IMR-90 (cell line): ENCODE measurements around the gene NPFFR2. TPM values are rescaled to one million over a fixed set of nuclear protein-coding genes. Genes with fewer than 3 reads are reported as not detected.
"Not testable (repeated sequence)": the region's sequence is repeated elsewhere in the genome, so short reads cannot be mapped to it uniquely, and the experiment has no call there.

Experiments
- ATAC-seq: fragments of 200-7000 bp; cut with Tn5 transposase; 2 replicates; pipeline ENCODE4 v1.9.1; 2020; ENCODE audit warnings: low read depth, mild to moderate bottlenecking, moderate library complexity
- BruUV-seq: library from RNA; stranded (reverse); fragments of 400-500 nt; replicated peaks from 2 replicates; lab custom pipeline; 2021; lab: Mats Ljungman, UMichigan
- CTCF ChIA-PET: fragments of 300-600 bp; formaldehyde crosslinking; extraction: SDS; loops from one replicate; lab custom pipeline; 2021; ENCODE audit warnings: antibody characterized with exemption; lab: Yijun Ruan, JAX
- POLR2A ChIA-PET: fragments of 300-600 bp; sonication (Branson Sonifier 250); formaldehyde crosslinking; loops from one replicate; lab custom pipeline; 2022; ENCODE audit warnings: antibody characterized with exemption; ENCODE audit not compliant: unreplicated experiment; lab: Charles Lee
- DNase-seq: peaks from one replicate; pipeline ENCODE4 v3.0.0; 2013
- H2AFZ ChIP-seq: replicated peaks from 2 replicates; pipeline ENCODE3; 2013; ENCODE audit warnings: low read length, mild to moderate bottlenecking; ENCODE audit not compliant: poor library complexity
- H2AK5ac ChIP-seq: 2 replicates; pipeline ENCODE4 v1.6.1; 2013; ENCODE audit warnings: low read depth, low read length, inconsistent platforms
- H2AK9ac ChIP-seq: replicated peaks from 2 replicates; pipeline ENCODE3; 2013; ENCODE audit warnings: mild to moderate bottlenecking, low read depth, low read length, moderate library complexity; ENCODE audit not compliant: poor library complexity
- H2BK120ac ChIP-seq: 2 replicates; pipeline ENCODE4 v1.6.1; 2013; ENCODE audit warnings: low read depth, low read length, inconsistent platforms
- H2BK15ac ChIP-seq: 3 replicates; pipeline ENCODE4 v1.6.1; 2013; ENCODE audit warnings: low read depth, low read length, inconsistent platforms
- H2BK20ac ChIP-seq: 2 replicates; pipeline ENCODE4 v1.6.1; 2013; ENCODE audit warnings: low read depth, mild to moderate bottlenecking, inconsistent platforms, low read length, moderate library complexity
- H2BK5ac ChIP-seq: 2 replicates; pipeline ENCODE4 v1.6.1; 2013; ENCODE audit warnings: mild to moderate bottlenecking, low read depth, low read length, inconsistent platforms; ENCODE audit not compliant: poor library complexity, severe bottlenecking
- H3K14ac ChIP-seq: replicated peaks from 2 replicates; pipeline ENCODE4 v1.6.1; 2013; ENCODE audit warnings: low read depth, low read length, inconsistent platforms
- H3K18ac ChIP-seq: 2 replicates; pipeline ENCODE4 v1.6.1; 2013; ENCODE audit warnings: low read depth, low read length, control low read depth
- H3K23ac ChIP-seq: 2 replicates; pipeline ENCODE4 v1.6.1; 2013; ENCODE audit warnings: low read depth, low read length, inconsistent platforms
- H3K27ac ChIP-seq: 2 replicates; pipeline ENCODE4 v1.5.1; 2013; ENCODE audit warnings: mild to moderate bottlenecking, control low read depth, low read length; ENCODE audit not compliant: insufficient read depth
- H3K27me3 ChIP-seq: 2 replicates; pipeline ENCODE4 v1.6.1; 2013; ENCODE audit warnings: low read length; ENCODE audit not compliant: control insufficient read depth, insufficient read depth
- H3K36me3 ChIP-seq: 2 replicates; pipeline ENCODE4 v1.6.1; 2013; ENCODE audit warnings: low read length, mixed read lengths; ENCODE audit not compliant: control insufficient read depth, insufficient read depth
- H3K4ac ChIP-seq: 2 replicates; pipeline ENCODE4 v1.6.1; 2013; ENCODE audit warnings: low read depth, low read length, inconsistent platforms
- H3K4me1 ChIP-seq: 2 replicates; pipeline ENCODE4 v1.6.1; 2013; ENCODE audit warnings: low read length, mixed read lengths; ENCODE audit not compliant: control insufficient read depth, insufficient read depth
- H3K4me2 ChIP-seq: 2 replicates; pipeline ENCODE4 v1.6.1; 2013; ENCODE audit warnings: low read depth, mild to moderate bottlenecking, control low read depth, low read length, moderate library complexity
- H3K4me3 ChIP-seq: 2 replicates; pipeline ENCODE4 v1.5.1; 2013; ENCODE audit warnings: low read depth, mild to moderate bottlenecking, control low read depth, low read length, moderate library complexity; ENCODE audit not compliant: insufficient read depth
- H3K56ac ChIP-seq: 2 replicates; pipeline ENCODE4 v1.6.1; 2013; ENCODE audit warnings: low read length, inconsistent platforms; ENCODE audit not compliant: insufficient read depth; ENCODE audit errors: extremely low read depth
- H3K79me1 ChIP-seq, 2 experiments: 2 replicates each; pipeline ENCODE4 v1.6.1; 2013; ENCODE audit warnings: low read length in 2 of 2, inconsistent platforms in 1 of 2, low read depth in 1 of 2
- H3K9ac ChIP-seq: 2 replicates; pipeline ENCODE4 v1.6.1; 2013; ENCODE audit warnings: low read depth, low read length, control low read depth
- H3K9me1 ChIP-seq: 2 replicates; pipeline ENCODE4 v1.6.1; 2013; ENCODE audit warnings: low read length, inconsistent platforms; ENCODE audit not compliant: insufficient read depth
- H3K9me3 ChIP-seq: 2 replicates; pipeline ENCODE4 v1.6.1; 2013; ENCODE audit warnings: low read length; ENCODE audit not compliant: control insufficient read depth, insufficient read depth
- H4K20me1 ChIP-seq: 2 replicates; pipeline ENCODE4 v1.6.1; 2013; ENCODE audit warnings: low read length, inconsistent platforms; ENCODE audit not compliant: insufficient read depth
- H4K5ac ChIP-seq: 2 replicates; pipeline ENCODE4 v1.6.1; 2013; ENCODE audit warnings: mild to moderate bottlenecking, low read depth, low read length, control low read depth
- H4K8ac ChIP-seq, 2 experiments: 2 replicates each; pipeline ENCODE4 v1.6.1; 2013; ENCODE audit warnings: low read depth in 2 of 2, low read length in 2 of 2, control low read depth in 1 of 2, inconsistent platforms in 1 of 2
- H4K91ac ChIP-seq: 2 replicates; pipeline ENCODE4 v1.6.1; 2013; ENCODE audit warnings: low read depth, low read length, inconsistent platforms; ENCODE audit not compliant: insufficient read depth
- WGBS, 2 experiments: methylation state at CpG; one replicate each; pipeline versions ENCODE4 v1.1.5 to v1.1.7; 2013; ENCODE audit warnings: missing lambda C conversion rate in 2 of 2; ENCODE audit not compliant: insufficient read length in 1 of 2; ENCODE audit errors: extremely low coverage in 2 of 2; 5-methylcytosine and 5-hydroxymethylcytosine counted together
- dilution Hi-C: fragments of 300-500 bp; cut with HindIII; formaldehyde crosslinking; loops from one replicate; pipeline ENCODE4 v1.14.3; 2018; ENCODE audit warnings: low sequenced_read_pairs; ENCODE audit not compliant: unreplicated experiment
- in situ Hi-C: fragments of 300-500 bp; cut with MboI; formaldehyde crosslinking; loops from 3 replicates; pipeline ENCODE4 v1.14.3; 2019; ENCODE audit warnings: low sequenced_read_pairs, inconsistent platforms, mixed read lengths
- intact Hi-C: fragments of 100-400 bp; cut with micrococcal nuclease; formaldehyde crosslinking; loops from 2 replicates; pipeline ENCODE4 v1.10.0; 2022
- polyA plus RNA-seq, 3 experiments: library from polyadenylated mRNA; depleted of rRNA; stranded (reverse); fragments of >200 nt; gene quantifications; 2 replicates each; pipeline ENCODE4 v1.2.3, GENCODE V29; 2012; ENCODE audit warnings: low replicate concordance in 1 of 3
- total RNA-seq: library from RNA; depleted of rRNA; stranded (reverse); fragments of >200 nt; gene quantifications from 2 replicates; pipeline ENCODE4 v1.2.3, GENCODE V29; 2012

Gene NPFFR2
- total and polyA plus RNA-seq, 2 of the 4 experiments (the other 2 are of a cell fraction), result not detected

DNA sequence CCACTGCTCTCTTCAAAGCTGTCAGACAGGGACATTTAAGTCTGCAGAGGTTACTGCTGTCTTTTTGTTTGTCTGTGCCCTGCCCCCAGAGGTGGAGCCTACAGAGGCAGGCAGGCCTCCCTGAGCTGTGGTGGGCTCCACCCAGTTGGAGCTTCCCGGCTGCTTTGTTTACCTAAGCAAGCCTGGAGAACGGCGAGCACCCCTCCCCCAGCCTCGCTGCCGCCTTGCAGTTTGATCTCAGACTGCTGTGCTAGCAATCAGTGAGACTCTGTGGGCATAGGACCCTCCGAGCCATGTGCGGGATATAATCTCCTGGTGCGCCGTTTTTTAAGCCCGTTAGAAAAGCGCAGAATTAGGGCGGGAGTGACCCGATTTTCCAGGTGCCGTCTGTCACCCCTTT lies 137.5 kb downstream of the NPFFR2 start:
- H3K9me3 ChIP-seq, H3K23ac ChIP-seq, dilution Hi-C loops, H4K91ac ChIP-seq, POLR2A ChIA-PET, H3K9me1 ChIP-seq, H3K27ac ChIP-seq, CTCF ChIA-PET, H2AK5ac ChIP-seq, H3K36me3 ChIP-seq, H3K4me2 ChIP-seq, H3K9ac ChIP-seq, H3K79me1 ChIP-seq, H3K18ac ChIP-seq, in situ Hi-C loops, H3K56ac ChIP-seq, H4K8ac ChIP-seq, H4K5ac ChIP-seq, H3K27me3 ChIP-seq, H4K20me1 ChIP-seq, H2BK5ac ChIP-seq, DNase-seq, H2AK9ac ChIP-seq, H2AFZ ChIP-seq, H3K14ac ChIP-seq, H3K4me3 ChIP-seq, ATAC-seq, intact Hi-C loops, H3K4ac ChIP-seq, H3K4me1 ChIP-seq, BruUV-seq, H2BK20ac ChIP-seq, H2BK15ac ChIP-seq, H2BK120ac ChIP-seq: not testable (repeated sequence)
- WGBS, 2 experiments, result 67% methylated on average over 4 of the region's 14 CpGs; no CpG with 5 or more reads in 1 of the 2 experiments
